Sciatic nerve (tissue), 2 donors: ENCODE data around the gene OR4D2. TPM values are rescaled to one million over a fixed set of nuclear protein-coding genes. Genes with fewer than 3 reads are reported as not detected.

Experiments used
- ATAC-seq: fragments of 200-7000 bp; cut with Tn5 transposase; one replicate; pipeline ENCODE4 v1.9.1; 2020; ENCODE audit warnings: mild to moderate bottlenecking, moderate library complexity
- DNase-seq: peaks from one replicate; pipeline ENCODE4 v3.0.0-alpha.2; 2020; ENCODE audit warnings: low spot score
- intact Hi-C: fragments of 100-400 bp; cut with DNase I; formaldehyde crosslinking; loops from one replicate; pipeline ENCODE4 v1.14.2; 2022
- total RNA-seq: library from RNA; stranded (reverse); fragmentation: NEBNext Ultra II Directional; extraction: Animal tissue kit (Norgen Biotek cat#: 25700); gene quantifications from one replicate; pipeline ENCODE4 v1.2.1, GENCODE V29; 2021
- donor health status: DM: no; HTN: no; CAD: no.
- donor health status: DM: no; HTN: no; CAD: no.

The OR4D2 gene
- total RNA-seq, 1 donor from 2014 or later: not detected

- DNase-seq (no peak), ATAC-seq (no peak)
- intact Hi-C loops: no loop called here
Observed at GRCh38 chr17:58200024-58200633, 33.3 kb downstream of the OR4D2 start.

DNA sequence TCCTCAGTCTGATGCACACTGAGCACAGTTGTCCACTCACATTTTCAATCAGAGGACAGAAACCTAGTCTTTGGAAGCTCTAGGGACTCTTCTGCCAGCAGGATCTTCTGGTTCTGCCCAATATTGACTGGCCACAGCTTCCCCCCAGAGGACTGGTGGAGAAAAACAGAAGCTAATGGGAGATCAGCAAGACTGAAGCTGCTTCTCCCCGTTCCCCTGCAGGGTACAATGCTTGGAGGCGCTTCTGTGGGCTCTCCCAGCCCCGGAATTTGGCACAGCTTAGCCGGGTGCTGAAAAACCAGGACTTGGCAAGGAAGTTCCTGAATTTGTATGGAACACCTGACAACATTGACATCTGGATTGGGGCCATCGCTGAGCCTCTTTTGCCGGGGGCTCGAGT, 36.1 kb downstream of the OR4D2 start:
- ATAC-seq (no peak), DNase-seq (no peak)
- intact Hi-C loops: no loop called here

- intact Hi-C loops: no loop called here
- DNase-seq: no peak
Observed at GRCh38 chr17:58204796-58205195, 38.0 kb downstream of the OR4D2 start.

GRCh38 chr17:58205936-58206335, 39.2 kb downstream of the OR4D2 start:
- intact Hi-C loops: no loop called here
- no peak for ATAC-seq
- DNase-seq: no peak

More at GRCh38 chr17:58204796-58205195, 38.0 kb downstream of the OR4D2 start:
- no peak for ATAC-seq

GRCh38 chr17:58207451-58207850, 40.7 kb downstream of the OR4D2 start:
- no peak for DNase-seq
- ATAC-seq: no peak
- intact Hi-C loops: no loop called here

DNA sequence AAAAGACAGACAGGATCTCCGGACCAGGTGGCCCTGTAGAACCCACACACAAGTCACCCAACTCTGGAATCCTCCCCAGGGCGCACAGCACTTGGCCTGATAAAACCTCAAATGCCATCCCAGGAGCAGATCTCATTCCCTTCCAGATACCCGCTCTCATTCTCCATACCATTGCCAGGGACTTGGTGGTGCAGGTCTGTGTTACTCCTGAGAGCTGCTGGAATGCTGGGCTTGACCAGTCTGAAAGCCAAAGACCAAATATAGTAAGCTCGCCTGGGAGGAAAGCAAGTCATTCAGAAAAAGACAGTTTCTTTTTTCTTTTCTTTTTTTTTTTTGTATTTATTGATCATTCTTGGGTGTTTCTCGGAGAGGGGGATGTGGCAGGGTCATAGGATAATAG, 41.6 kb downstream of the OR4D2 start:
- DNase-seq (no peak), ATAC-seq (no peak)
- intact Hi-C loops: no loop called here

DNA sequence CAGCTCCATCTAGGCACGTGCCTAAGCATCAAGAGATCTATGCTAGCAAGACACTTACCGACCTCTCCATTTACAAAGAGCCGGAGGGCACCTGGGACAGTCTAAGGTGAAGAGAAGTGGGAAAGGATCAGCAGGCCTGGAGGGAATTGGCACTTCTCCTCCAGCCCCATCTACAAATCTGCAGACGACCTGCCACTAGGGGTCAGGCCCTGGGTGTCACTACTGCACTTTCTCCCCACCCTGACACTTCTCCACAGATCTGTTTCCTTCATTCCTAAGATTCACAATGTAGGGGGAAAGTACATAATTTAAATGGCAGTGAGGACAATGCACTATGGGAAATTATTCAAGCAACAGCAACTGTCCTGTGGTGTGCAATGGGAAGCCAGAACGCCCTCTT, 44.1 kb downstream of the OR4D2 start:
- ATAC-seq (no peak), DNase-seq (no peak)
- intact Hi-C loops: no loop called here

DNA sequence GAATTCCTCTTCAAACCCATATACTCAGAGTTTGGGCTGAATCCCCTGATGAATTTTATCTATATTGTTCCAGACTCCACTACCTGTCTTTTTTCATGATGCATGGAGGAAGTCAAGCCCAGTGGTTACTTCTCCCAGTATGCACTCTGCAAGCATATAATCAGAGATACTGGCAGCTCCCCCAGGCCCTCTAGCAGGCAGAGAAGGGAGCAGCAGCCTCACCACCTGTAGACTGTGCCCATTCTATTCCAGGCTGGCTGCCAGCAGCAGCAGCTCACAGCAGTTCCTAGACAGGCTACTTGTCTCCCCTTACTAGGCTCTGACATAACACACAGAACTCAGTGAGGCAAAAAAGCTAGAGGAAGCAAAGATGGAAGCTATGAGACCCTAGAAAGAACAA, 48.9 kb downstream of the OR4D2 start:
- no peak for DNase-seq
- no peak for ATAC-seq
- intact Hi-C loops: no loop called here

DNA sequence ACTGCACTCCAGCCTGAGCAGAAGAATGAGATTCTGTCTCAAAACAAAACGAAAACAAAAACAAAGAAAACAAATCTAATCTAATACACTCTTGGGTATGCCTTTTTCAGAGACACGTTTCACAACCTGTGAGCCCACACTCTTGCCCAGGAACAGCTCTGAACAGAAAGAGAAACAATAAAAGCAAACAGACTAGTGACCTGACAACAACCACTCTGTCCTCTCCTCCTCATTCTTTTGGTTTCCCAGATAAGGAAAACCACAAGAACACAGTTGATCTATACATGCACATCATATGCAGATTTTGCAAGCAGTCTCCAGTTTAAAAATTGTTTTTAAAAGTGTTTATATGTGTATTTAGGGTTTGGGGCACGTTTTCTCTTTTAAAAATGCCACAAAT, 51.0 kb downstream of the OR4D2 start:
- intact Hi-C loops: no loop called here
- no peak for ATAC-seq
- no peak for DNase-seq

- DNase-seq: peak; percentile 95
- peak; percentile 100 for ATAC-seq
- intact Hi-C loops: no loop called here
Observed at GRCh38 chr17:58219007-58219788, 52.4 kb downstream of the OR4D2 start, which contains the start of gene MKS1. TSS of gene MKS1 (minus strand) at chr17:58219255. CDS start at chr17:58219230, 25 bp downstream.

DNA sequence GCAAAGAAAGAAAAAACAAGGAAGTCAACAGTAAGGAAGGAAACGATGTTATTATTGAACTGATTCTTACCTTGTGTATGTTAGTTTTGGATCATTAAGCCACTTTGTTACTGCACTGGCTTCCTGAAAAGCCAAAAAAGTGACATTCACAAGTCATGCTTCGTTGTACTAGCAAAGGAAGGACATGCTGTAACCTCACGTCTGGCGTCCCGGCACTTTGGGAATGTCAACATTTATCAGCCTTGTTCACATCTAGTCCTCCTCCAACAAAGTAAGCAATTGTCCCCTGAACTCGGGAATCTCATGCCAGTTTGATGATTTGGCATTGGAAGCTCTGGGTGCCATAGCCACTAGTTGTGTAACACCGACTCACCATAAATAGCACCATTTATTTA, 53.0 kb downstream of the OR4D2 start:
- intact Hi-C loops: no loop called here
- DNase-seq (no peak), ATAC-seq (no peak)

Other genes starting within 250 kb of the OR4D2 start
- gene CUEDC1, start 211.6 kb upstream of the OR4D2 start, total RNA-seq: 44.3 TPM
- gene VEZF1, start 178.7 kb upstream of the OR4D2 start, total RNA-seq: 73.8 TPM
- 169 TPM for gene SRSF1, start 159.7 kb upstream of the OR4D2 start, total RNA-seq
- 28.3 TPM for gene DYNLL2, start 83.6 kb upstream of the OR4D2 start, total RNA-seq
- not detected for gene OR4D1, start 18.6 kb upstream of the OR4D2 start, total RNA-seq
- gene EPX, start 25.7 kb downstream of the OR4D2 start, total RNA-seq: not detected
- gene MKS1, start 52.3 kb downstream of the OR4D2 start, total RNA-seq: 18.7 TPM
- not detected for gene LPO, start 71.6 kb downstream of the OR4D2 start, total RNA-seq
- gene MPO, start 114.0 kb downstream of the OR4D2 start, total RNA-seq: 2.0 TPM
- gene TSPOAP1, start 161.8 kb downstream of the OR4D2 start, total RNA-seq: 17.8 TPM
- 62.2 TPM for gene SUPT4H1, start 185.2 kb downstream of the OR4D2 start, total RNA-seq